Measurements from ENCODE around the gene ETS2. TPM values are rescaled to one million over a fixed set of nuclear protein-coding genes. Genes with fewer than 3 reads are reported as not detected.

The ETS2 gene
- total RNA-seq, 4 donors from 2014 or later = 154 to 644 (median 289) TPM

DNA sequence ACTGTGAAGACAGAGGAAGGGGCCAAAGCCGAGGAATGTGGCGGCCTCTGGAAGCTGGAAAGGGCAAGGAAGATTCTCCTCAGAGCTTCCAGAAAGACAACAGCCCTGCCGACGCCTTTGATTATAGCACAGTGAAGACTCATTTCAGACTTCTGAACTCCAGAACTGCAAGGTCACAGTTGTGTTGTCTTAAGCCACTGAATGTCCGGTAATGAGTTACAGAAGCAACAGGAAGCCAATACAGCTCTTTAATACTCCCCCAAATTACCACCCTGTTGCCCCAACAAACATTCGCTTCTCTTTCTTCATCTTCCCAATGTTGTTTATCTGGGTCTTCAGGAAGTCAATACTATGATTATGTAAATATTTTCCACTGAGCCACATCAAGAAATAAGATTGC is 44.0 kb downstream of the ETS2 start:
- no peak for DNase-seq (ENCODE audit: low spot score in 2 of 2)
- intact Hi-C loops (cut with DNase I; ENCODE audit: low total_unique reads) = loop anchor here (10.0 kb wide), 1 partner anchor 45 kb away; no protein-coding TSS in a partner anchor
- TF ChIP-seq POLR2A (IDR thresholded peaks at IDR 0.05) = no peak
- TF ChIP-seq, protein P1, sequence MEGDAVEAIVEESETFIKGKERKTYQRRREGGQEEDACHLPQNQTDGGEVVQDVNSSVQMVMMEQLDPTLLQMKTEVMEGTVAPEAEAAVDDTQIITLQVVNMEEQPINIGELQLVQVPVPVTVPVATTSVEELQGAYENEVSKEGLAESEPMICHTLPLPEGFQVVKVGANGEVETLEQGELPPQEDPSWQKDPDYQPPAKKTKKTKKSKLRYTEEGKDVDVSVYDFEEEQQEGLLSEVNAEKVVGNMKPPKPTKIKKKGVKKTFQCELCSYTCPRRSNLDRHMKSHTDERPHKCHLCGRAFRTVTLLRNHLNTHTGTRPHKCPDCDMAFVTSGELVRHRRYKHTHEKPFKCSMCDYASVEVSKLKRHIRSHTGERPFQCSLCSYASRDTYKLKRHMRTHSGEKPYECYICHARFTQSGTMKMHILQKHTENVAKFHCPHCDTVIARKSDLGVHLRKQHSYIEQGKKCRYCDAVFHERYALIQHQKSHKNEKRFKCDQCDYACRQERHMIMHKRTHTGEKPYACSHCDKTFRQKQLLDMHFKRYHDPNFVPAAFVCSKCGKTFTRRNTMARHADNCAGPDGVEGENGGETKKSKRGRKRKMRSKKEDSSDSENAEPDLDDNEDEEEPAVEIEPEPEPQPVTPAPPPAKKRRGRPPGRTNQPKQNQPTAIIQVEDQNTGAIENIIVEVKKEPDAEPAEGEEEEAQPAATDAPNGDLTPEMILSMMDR (IDR thresholded peaks at IDR 0.05) = no peak
- no peak overlapping the region for H3K4me3 ChIP-seq (ENCODE audit: low read depth, poor library complexity, severe bottlenecking)
- WGBS, 2 donors = 69 to 78% methylated on average over 6 of the region's 6 CpGs

DNA sequence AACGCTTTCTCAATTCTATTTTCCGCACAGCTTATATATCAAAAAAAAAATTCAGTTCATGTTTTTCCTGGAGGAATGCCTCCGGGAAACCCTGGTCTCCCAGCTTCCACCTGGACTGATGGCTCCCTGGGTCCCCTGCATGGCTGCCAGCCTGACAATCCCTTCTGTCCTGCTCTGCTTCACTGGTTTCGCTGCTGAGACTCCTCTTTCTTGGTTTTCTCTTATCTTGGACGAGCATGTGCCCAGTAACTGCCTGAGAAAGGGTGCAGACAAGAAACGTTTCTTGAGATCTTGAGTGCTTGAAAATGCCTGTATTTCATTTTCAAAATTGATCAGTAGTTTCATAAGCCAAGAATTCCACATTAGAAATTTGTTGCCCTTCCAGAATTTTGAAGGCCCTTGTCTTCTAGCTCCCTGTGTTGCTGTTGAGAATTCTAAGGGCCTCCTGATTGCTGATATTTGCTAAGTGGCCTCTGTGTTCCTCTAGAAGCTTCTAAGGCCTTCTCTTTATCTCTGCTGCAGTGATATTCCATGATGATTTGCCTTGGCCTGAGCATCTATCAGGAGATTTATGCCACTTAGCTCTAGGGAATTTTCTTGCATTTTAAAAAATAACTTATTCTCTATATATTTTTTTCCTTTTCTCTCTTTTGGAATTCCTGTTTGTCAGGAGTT is 44.7 kb downstream of the ETS2 start:
- H3K4me3 ChIP-seq (ENCODE audit: low read depth, poor library complexity, severe bottlenecking) = no peak overlapping the region
- TF ChIP-seq, protein P1 (IDR thresholded peaks at IDR 0.05) = no peak
- TF ChIP-seq POLR2A (IDR thresholded peaks at IDR 0.05) = no peak
- WGBS, 2 donors = 81 to 89% methylated on average over 6 of the region's 6 CpGs
- no peak for DNase-seq (ENCODE audit: low spot score in 2 of 2)
- intact Hi-C loops (cut with DNase I; ENCODE audit: low total_unique reads) = no loop called here

DNA sequence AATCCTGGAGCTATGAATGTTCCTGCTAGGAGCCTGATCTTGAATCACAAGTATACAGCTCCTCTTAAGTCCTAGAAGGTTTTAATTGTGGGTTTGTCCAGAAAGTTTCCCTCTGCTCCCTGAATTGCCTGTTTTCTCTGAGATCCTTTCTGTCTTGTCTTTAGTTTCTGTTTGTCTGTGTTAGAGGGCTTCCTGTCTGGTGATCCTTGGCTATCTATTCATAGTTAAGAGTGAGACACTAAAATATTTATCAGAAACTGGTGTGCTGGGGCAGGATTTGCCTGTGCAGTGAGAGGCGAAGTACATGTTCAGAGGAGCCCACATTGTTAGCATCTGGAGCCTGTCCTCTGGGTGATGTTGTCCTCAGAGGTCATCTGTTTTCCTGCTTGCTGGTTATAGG is 45.4 kb downstream of the ETS2 start:
- intact Hi-C loops (cut with DNase I; ENCODE audit: low total_unique reads) = no loop called here
- no peak overlapping the region for H3K4me3 ChIP-seq (ENCODE audit: low read depth, poor library complexity, severe bottlenecking)
- 83 to 95% methylated on average over 1 of the region's 1 CpG for WGBS, 2 donors
- TF ChIP-seq, protein P1 (IDR thresholded peaks at IDR 0.05) = no peak
- TF ChIP-seq POLR2A (IDR thresholded peaks at IDR 0.05) = no peak
- no peak for DNase-seq (ENCODE audit: low spot score in 2 of 2)

DNA sequence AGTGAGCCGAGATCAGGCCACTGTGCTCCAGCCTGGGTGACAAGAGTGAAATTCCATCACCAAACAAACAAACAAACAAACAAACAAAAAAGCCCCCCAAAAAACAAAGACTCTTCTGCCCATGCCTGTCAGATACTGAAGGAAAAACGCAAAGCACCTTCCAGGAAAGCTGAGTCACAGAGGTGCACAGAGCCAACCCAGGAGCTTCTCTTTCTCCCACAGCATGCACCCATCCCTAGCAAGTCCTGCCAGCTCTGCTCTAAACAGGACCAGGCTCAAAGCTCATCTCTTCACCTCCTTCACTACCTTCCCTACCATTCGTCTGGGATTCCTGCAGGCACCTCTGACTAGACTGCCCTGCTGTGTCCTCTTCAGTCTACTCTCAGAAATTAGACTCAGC is 46.5 kb downstream of the ETS2 start:
- no peak for TF ChIP-seq POLR2A (IDR thresholded peaks at IDR 0.05)
- TF ChIP-seq, protein P1 (IDR thresholded peaks at IDR 0.05) = no peak
- 59 to 61% methylated on average over 3 of the region's 3 CpGs for WGBS, 2 donors

DNA sequence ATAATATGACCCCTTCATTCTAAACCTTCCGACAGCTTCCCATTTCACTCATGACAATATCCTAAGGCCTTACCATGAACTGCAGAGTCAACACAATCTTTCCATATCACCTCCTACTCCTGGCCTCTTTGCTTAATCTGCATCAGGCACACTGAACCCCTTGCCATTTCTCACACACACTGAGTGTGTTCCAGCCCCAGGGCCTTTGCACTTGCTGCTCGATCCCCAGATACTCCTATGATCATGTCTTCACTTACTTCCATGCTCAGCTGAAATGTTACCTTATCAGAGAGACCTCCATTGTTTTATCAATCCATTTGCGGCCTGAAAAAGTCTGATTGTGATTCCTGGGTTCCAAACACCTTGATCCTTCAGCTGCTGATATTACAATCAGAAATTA is 47.0 kb downstream of the ETS2 start:
- intact Hi-C loops (cut with DNase I; ENCODE audit: low total_unique reads) = no loop called here
- DNase-seq (ENCODE audit: low spot score in 2 of 2) = no peak
- no peak overlapping the region for H3K4me3 ChIP-seq (ENCODE audit: low read depth, poor library complexity, severe bottlenecking)
- TF ChIP-seq POLR2A (IDR thresholded peaks at IDR 0.05) = no peak
- TF ChIP-seq, protein P1 (IDR thresholded peaks at IDR 0.05) = no peak
- WGBS, 2 donors = 54 to 89% methylated on average over 3 of the region's 3 CpGs

More for the DNA sequence above, 46.5 kb downstream of the ETS2 start:
- H3K4me3 ChIP-seq (ENCODE audit: low read depth, poor library complexity, severe bottlenecking) = no peak overlapping the region
- intact Hi-C loops (cut with DNase I; ENCODE audit: low total_unique reads) = no loop called here
- no peak for DNase-seq (ENCODE audit: low spot score in 2 of 2)

Data from lower leg skin (tissue), 4 donors.